Tongue (tissue), 3 donors: ENCODE data around the gene TCIRG1. TPM values are rescaled to one million over a fixed set of nuclear protein-coding genes. Genes with fewer than 3 reads are reported as not detected.
"Not testable (repeated sequence)": the region's sequence is repeated elsewhere in the genome, so short reads cannot be mapped to it uniquely, and the experiment has no call there.

ENCODE experiments used
- DNase-seq: peaks from one replicate; pipeline ENCODE4 v3.0.0-alpha.2; 2015
- small RNA-seq: library from RNA; depleted of rRNA; stranded (forward); fragments of <200 nt; gene quantifications from one replicate; pipeline ENCODE3, GENCODE V24; 2014; ENCODE audit warnings: low replicate concordance
- total RNA-seq: library from RNA; depleted of rRNA; stranded (reverse); fragments of >200 nt; gene quantifications from one replicate; pipeline ENCODE4 v1.2.3, GENCODE V29; 2014

TCIRG1 gene
- total RNA-seq, 1 donor from 2014 or later, result 30.4 TPM

DNA sequence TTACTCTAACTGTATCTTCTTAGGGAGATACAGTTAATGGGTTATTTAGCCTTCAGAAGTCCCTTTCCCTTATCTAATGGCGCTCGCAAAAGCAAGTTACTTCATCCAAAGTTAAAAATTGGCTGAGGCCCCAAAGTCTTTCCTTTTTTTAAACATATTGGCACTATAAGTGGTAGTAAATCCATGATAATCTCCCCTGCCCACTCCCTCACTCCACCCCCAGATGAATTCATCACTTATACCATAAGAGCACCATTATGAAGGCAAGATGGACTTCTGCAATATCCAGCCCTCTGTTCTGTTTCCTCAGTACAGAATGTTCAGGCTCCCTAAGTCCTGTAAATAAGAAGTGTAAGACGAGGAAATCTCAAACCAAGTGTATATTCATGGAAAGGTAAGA is 44.7 kb downstream of the TCIRG1 start:
- no peak for DNase-seq

DNA sequence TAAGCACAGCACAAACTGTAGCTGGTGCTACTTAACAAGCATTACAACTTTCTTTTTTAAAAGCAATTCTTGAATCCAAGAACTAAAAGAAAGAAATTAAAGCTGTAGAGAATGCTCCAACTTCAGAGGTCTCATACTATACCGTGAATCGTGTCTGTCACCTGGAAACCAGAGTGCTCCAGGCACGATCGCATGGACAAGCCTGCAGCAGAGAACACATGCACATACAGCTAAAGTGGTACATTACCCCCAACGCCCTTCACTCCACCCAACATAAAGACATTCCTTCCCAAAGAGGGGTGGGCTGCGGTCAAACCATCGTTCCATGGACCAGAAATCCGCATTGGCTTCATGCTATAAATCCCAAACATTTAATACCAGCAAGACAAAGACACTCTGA is 50.9 kb downstream of the TCIRG1 start:
- no peak for DNase-seq

DNA sequence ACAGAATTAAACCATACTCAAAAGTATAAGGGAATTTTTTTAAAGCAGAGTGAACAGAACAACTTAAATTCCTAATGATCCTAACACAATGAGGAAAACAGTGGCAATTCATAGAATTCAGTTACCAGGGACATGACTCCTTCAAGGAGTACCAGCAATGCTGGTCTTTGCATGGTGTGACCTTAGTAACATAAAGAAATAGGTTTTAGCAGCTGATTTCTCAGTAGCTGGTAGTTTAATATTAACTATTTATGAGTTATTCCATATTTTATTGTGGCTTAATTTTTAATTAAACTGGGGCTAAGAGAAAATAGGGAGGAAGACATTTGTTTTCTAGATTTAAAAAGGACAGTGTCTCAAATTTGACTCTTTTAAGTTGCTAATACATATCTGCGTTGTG is 51.5 kb downstream of the TCIRG1 start:
- no peak for DNase-seq

DNA sequence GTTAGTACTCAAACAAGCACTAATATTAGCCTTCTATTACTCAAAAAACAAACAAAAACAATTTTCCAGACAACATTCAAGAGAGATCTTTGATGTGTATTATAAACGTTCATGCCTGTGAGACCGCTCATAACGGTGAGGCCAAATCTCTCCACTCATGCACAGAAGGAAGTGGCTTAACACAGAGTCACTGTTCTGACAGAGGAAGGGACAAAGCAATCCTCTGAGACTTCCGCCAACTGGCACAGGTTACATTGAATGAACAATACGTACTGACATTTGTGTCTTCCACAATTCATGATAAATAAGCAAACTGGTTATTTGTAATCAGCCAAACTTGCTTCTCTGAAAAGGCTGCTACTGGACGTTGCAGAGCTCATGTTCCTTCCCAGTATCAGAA is 51.9 kb downstream of the TCIRG1 start:
- no peak for DNase-seq

DNA sequence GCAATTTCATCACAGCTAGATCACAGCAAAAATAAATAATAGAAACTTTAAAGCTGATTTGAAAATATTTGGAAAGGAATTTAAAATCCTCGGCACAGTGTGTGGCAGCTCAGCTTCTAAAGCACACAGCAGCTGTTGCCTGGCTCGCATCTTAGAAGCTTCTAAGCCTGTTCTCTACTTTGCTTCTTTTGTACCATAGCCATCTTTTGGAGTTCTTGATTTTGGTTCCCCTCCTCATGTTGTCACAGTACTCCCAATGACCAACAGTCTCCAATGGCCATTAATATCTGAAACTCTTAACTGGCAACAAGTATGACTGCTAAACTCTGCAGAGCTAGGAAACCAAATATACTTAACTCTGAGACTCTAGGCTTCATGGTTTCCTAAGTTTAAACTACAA is 53.6 kb downstream of the TCIRG1 start:
- peak; percentile 30 for DNase-seq

DNA sequence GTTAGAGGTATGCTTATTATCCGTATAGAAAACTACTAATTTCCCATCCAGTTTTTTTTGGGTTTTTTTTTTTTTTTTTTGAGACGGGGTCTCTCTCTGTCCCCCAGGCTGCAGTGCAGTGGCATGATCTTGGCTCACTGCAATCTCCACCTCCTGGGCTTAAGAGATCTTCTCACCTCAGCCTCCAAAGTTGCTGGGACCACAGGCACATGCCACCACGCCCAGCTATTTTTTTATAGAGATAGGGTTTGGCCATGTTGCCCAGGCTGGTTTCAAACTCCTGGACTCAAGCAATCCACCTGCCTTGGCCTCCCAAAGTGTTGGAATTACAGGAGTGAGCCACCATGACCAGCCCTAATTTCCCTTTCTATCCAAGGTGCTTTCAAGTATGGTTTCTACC is 54.1 kb downstream of the TCIRG1 start:
- not testable (repeated sequence) for DNase-seq

DNA sequence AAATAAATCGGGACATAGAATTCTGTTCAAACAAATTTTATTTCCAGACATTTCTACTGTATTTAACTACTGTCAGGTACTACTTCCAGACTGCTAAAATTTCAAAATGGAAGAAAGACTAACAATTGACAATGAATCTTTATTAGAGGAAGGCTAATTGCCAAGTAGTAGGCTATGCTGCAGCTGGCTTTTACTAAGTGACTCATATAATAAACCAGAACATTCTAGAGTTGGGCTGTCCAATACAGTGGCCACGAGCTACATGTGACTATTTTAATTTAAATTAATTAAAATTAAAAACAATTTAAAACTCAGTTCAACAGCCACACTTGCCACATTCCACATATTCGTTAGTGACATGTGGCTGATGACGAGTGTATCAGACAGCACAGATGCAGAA is 54.7 kb downstream of the TCIRG1 start:
- DNase-seq, result no peak

DNA sequence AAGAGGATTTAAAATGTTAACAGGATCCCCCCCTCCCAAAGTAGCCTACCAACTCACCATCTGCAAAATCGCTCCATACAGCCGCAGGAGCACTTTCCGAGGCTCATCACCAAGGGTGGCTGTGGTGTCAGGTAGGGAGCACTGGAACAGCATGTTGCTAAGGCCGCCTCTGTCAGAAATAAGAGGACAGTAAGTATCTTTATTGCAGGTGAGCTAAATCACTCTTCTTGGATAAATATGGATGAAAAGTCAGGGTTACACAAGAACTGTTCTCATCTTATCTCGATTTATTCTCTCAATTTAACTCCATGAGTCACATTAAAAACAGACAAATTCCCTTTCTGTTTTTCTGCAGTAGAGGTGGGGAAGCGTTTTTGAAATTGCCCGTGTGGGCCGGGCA is 58.1 kb downstream of the TCIRG1 start:
- DNase-seq, result no peak

DNA sequence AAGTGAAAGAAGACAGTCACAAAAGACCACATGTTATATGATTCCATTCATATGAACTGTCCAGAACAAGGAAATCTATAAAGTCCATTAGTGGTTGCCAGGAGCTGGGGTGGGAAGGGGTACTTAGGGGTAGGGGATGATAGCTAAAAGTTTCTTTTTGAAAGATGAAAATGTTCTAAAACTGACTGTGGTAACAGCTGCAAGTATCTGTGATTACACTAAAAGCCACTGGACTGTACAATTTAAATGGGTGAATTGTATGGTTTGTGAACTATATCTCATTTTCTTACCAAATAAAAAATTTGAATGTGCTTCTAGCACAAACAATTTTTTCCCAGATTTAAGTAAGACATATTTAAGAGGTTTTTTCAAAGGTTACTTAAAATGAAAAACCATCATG is 60.2 kb downstream of the TCIRG1 start:
- DNase-seq, result no peak

DNA sequence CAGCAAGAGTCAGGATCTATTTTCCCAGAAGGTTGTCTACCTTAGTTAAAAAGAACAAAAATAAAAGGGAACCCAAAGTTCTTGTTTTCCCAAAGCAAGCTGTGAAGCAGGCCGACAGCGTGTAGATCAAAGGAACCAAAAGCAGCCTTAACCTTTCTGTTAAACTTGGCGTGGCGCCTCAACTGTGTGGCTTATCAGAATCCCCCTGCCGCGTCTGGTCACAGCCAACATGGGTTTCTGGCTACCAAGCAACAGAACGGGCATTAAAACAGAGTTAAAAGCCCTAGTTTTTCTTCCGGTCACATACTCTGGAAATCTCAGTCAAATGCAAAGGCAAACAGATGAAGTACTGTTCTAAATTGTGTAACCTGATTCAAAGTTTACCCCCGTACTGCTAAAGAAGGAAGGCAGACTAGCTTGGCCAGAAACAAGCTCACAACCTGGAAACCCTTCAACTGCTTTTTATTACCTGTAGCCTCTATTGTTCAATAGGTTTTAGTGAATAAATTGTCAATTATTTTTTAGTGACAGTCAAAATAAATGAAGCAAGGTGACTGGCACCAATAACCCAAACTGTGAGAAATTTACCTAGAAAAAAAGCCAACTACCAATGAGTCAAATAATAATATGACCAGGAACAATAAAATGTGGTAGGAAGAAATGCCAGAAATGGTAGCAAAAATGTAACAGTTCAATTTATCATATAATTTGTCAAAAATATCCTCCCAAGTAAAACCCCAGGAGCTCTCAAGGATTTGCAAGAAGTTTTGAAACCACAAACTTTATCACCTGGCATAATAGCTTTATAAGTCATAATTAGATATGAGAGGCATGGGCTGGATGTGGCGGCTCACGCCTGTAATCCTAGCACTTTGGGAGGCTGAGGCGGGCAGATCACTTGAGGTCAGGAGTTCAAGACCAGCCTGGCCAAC is 60.9 kb downstream of the TCIRG1 start:
- peak; percentile 31 for DNase-seq

Small RNAs within 50 kb of the gene (small RNA-seq; reads per million reads assigned to genes)
- not detected for gene MIR6753

Other genes with a start within 250 kb of the TCIRG1 start
- gene UNC93B1, start 34.9 kb upstream of the TCIRG1 start, total RNA-seq, result 9.9 TPM
- gene ALDH3B1, start 28.7 kb upstream of the TCIRG1 start, total RNA-seq, result 3.8 TPM
- 83.0 TPM for gene NDUFS8, start 8.3 kb upstream of the TCIRG1 start, total RNA-seq
- 19.0 TPM for gene CHKA, start 82.4 kb downstream of the TCIRG1 start, total RNA-seq
- 54.7 TPM for gene KMT5B, start 174.3 kb downstream of the TCIRG1 start, total RNA-seq
- gene C11orf24, start 232.9 kb downstream of the TCIRG1 start, total RNA-seq, result 18.2 TPM